Stimulated activated CD4-positive, alpha-beta T cell treated with anti-CD3 and anti-CD28 coated beads, Interleukin-15, amount 100 ng/mL, for 24 hours (primary cell): ENCODE data around the gene TRIM45.

Experiments used
- DNase-seq: peaks from one replicate; pipeline ENCODE4 v3.0.0-alpha.2; 2020

The TRIM45 gene

GRCh38 chr1:117098287-117098890 is 23.2 kb downstream of the TRIM45 start:
- DNase-seq: no peak

- DNase-seq: no peak
Observed at GRCh38 chr1:117097443-117097842, 24.1 kb downstream of the TRIM45 start.

GRCh38 chr1:117096951-117097408 is 24.6 kb downstream of the TRIM45 start:
- no peak for DNase-seq

GRCh38 chr1:117094841-117095604 is 26.5 kb downstream of the TRIM45 start:
- no peak for DNase-seq

GRCh38 chr1:117093870-117094621 is 27.5 kb downstream of the TRIM45 start:
- DNase-seq: peak; percentile 49

- peak; percentile 20 for DNase-seq
Observed at GRCh38 chr1:117093091-117093534, 28.4 kb downstream of the TRIM45 start.

GRCh38 chr1:117092594-117092993 is 29.0 kb downstream of the TRIM45 start:
- no peak for DNase-seq

GRCh38 chr1:117089996-117090395 is 31.6 kb downstream of the TRIM45 start:
- no peak for DNase-seq

GRCh38 chr1:117087686-117088085 is 33.9 kb downstream of the TRIM45 start:
- DNase-seq: no peak

GRCh38 chr1:117084231-117084630 is 37.3 kb downstream of the TRIM45 start:
- DNase-seq: no peak

GRCh38 chr1:117079737-117080136 is 41.8 kb downstream of the TRIM45 start:
- no peak for DNase-seq

GRCh38 chr1:117077267-117077666 is 44.3 kb downstream of the TRIM45 start:
- peak; percentile 65 for DNase-seq

- DNase-seq: peak; percentile 19
Observed at GRCh38 chr1:117076648-117077047, 44.9 kb downstream of the TRIM45 start.

- DNase-seq: no peak
Observed at GRCh38 chr1:117070124-117070523, 51.4 kb downstream of the TRIM45 start.

GRCh38 chr1:117069220-117069844 is 52.2 kb downstream of the TRIM45 start:
- no peak for DNase-seq

- DNase-seq: no peak
Observed at GRCh38 chr1:117068580-117068979, 53.0 kb downstream of the TRIM45 start.

- DNase-seq: peak; percentile 42
Observed at GRCh38 chr1:117067533-117068370, 53.8 kb downstream of the TRIM45 start.

GRCh38 chr1:117066367-117066766 is 55.2 kb downstream of the TRIM45 start:
- DNase-seq: no peak

- peak; percentile 48 for DNase-seq
Observed at GRCh38 chr1:117061986-117062415, 59.5 kb downstream of the TRIM45 start.
